HepG2 (cell line): ENCODE measurements around the gene LRPPRC. TPM values are rescaled to one million over a fixed set of nuclear protein-coding genes. Genes with fewer than 3 reads are reported as not detected.

ENCODE experiments used
- ATAC-seq: fragments of 200-7000 bp; cut with Tn5 transposase; 3 replicates; pipeline ENCODE4 v1.9.1; 2020; ENCODE audit warnings: mild to moderate bottlenecking, moderate library complexity
- BruUV-seq: library from RNA; stranded (reverse); fragments of 400-500 nt; replicated peaks from 2 replicates; lab custom pipeline; 2021; lab: Mats Ljungman, UMichigan
- CTCF ChIA-PET: fragments of 300-600 bp; formaldehyde crosslinking; extraction: SDS; loops from one replicate; lab custom pipeline; 2021; ENCODE audit warnings: low total read pairs, inconsistent platforms, low intra/inter-chr PET ratio; lab: Yijun Ruan, JAX
- POLR2A ChIA-PET: fragments of 350-600 bp; sonication (Branson Sonifier 250); formaldehyde crosslinking; loops from one replicate; lab custom pipeline; 2020; ENCODE audit warnings: antibody characterized with exemption, inconsistent platforms; lab: Yijun Ruan, JAX
- DNase-seq: peaks from one replicate; pipeline ENCODE4 v3.0.0-alpha.2; 2015; ENCODE audit warnings: low spot score
- FAIRE-seq: peaks from 3 replicates; lab custom pipeline; 2011; peaks lifted over from hg19 to GRCh38; lab: Jason Lieb, UNC
- H2AFZ ChIP-seq: one replicate; pipeline ENCODE4 v1.6.1; 2011; ENCODE audit warnings: low read length, inconsistent platforms
- H3K27ac ChIP-seq: fragments of 300-600 bp; 3 replicates; pipeline ENCODE4 v1.8.0; 2011; ENCODE audit warnings: mixed run types, mild to moderate bottlenecking, mixed read lengths, low read length, inconsistent platforms; ENCODE audit not compliant: insufficient read depth; ENCODE audit errors: extremely low read length
- H3K27me3 ChIP-seq, 2 experiments: fragments of 200-600 bp in 1 of 2; 2 replicates in 1 of 2; 3 replicates in 1 of 2; pipeline versions ENCODE4 v1.6.0 to v1.8.0; 2011; ENCODE audit warnings: low read length in 2 of 2, mild to moderate bottlenecking in 2 of 2, moderate library complexity in 2 of 2, inconsistent platforms in 1 of 2; ENCODE audit not compliant: insufficient read depth in 2 of 2, control insufficient read depth in 1 of 2
- H3K36me3 ChIP-seq, 2 experiments: fragments of 200-600 bp in 1 of 2; replicated peaks in 1 of 2; 2 replicates in 1 of 2; 3 replicates in 1 of 2; pipeline versions ENCODE4 v1.5.1 to v1.8.0; 2011; ENCODE audit warnings: low read length in 2 of 2, inconsistent platforms in 1 of 2; ENCODE audit not compliant: insufficient read depth in 2 of 2, control insufficient read depth in 1 of 2
- H3K4me1 ChIP-seq: 2 replicates; pipeline ENCODE4 v1.5.1; 2012; ENCODE audit warnings: low read length, inconsistent platforms; ENCODE audit not compliant: insufficient read depth
- H3K4me2 ChIP-seq: 2 replicates; pipeline ENCODE4 v1.6.0; 2011; ENCODE audit warnings: low read depth, low read length, inconsistent platforms
- H3K4me3 ChIP-seq, 3 experiments: fragments of 200-600 bp in 1 of 3; sonication (generic), shearing (Covaris generic) in 1 of 3; replicated peaks in 1 of 3; 2 replicates each; pipeline ENCODE4 v1.5.1; 2011 to 2016; ENCODE audit warnings: low read length in 3 of 3, inconsistent platforms in 2 of 3, low read depth in 2 of 3, mild to moderate bottlenecking in 2 of 3, control low read depth in 1 of 3, mixed read lengths in 1 of 3; ENCODE audit not compliant: insufficient read depth in 1 of 3
- H3K79me2 ChIP-seq: one replicate; pipeline ENCODE4 v1.6.1; 2011; ENCODE audit warnings: low read length, inconsistent platforms; ENCODE audit not compliant: insufficient read depth
- H3K9ac ChIP-seq: 2 replicates; pipeline ENCODE4 v1.6.0; 2011; ENCODE audit warnings: mild to moderate bottlenecking, low read depth, low read length, inconsistent platforms; ENCODE audit not compliant: insufficient read depth
- H3K9me3 ChIP-seq: 2 replicates; pipeline ENCODE4 v1.5.1; 2012; ENCODE audit warnings: mild to moderate bottlenecking, low read length
- H4K20me1 ChIP-seq: 2 replicates; pipeline ENCODE4 v1.6.0; 2011; ENCODE audit warnings: inconsistent platforms, mild to moderate bottlenecking, low read length, moderate library complexity; ENCODE audit not compliant: insufficient read depth
- RBM22 ChIP-seq: fragments of 200-400 bp; formaldehyde crosslinking; optimal IDR thresholded peaks from 2 replicates; pipeline ENCODE3; 2017; ENCODE audit warnings: mild to moderate bottlenecking, low read length, moderate library complexity
- WGBS: methylation state at CpG from one replicate; pipeline ENCODE4 v1.1.6; 2017; ENCODE audit warnings: low lambda C conversion rate; 5-methylcytosine and 5-hydroxymethylcytosine counted together
- in situ Hi-C: cut with HindIII; loops from 2 replicates; pipeline ENCODE4 v1.10.0; 2017; ENCODE audit warnings: low pct_unique_long_range_greater_than_20kb; ENCODE audit not compliant: extremely low pct_ligation_motif_present
- intact Hi-C: fragments of 100-400 bp; cut with micrococcal nuclease; formaldehyde crosslinking; loops from one replicate; pipeline ENCODE4 v1.10.0; 2022; ENCODE audit not compliant: unreplicated experiment
- polyA plus RNA-seq, 8 experiments: library from polyadenylated mRNA; depleted of rRNA in 3 of 8; stranded (reverse) in 7 of 8; unstranded in 1 of 8; fragments of >200 nt; fragmentation: Illumina TruSeq in 4 of 8; extraction: Trizol in 4 of 8; gene quantifications; 2 replicates each; pipeline versions ENCODE4 v1.2.1 to v1.2.3, GENCODE V29; 2011 to 2016; ENCODE audit warnings: low read depth in 4 of 8, missing spikeins in 1 of 8, mixed read lengths in 1 of 8; ENCODE audit not compliant: insufficient read depth in 1 of 8
- total RNA-seq, 5 experiments: library from RNA; depleted of rRNA; stranded (reverse); fragments of >200 nt; fragmentation: Illumina TruSeq; extraction: Trizol; gene quantifications; 2 replicates each; pipeline ENCODE4 v1.2.3, GENCODE V29; 2016; ENCODE audit warnings: low read depth in 1 of 5
- TF ChIP-seq, protein P1 (sequence below), 2 experiments: fragments of 450-650 bp in 1 of 2; sonication (generic) in 1 of 2; formaldehyde crosslinking in 1 of 2; IDR thresholded peaks; 2 replicates each; pipeline versions ENCODE4 v1.6.1 to v1.8.0; 2016 to 2022; ENCODE audit warnings: antibody characterized with exemption in 1 of 2, mild to moderate bottlenecking in 1 of 2, missing genetic modification reagents in 1 of 2

Gene LRPPRC
- total and polyA plus RNA-seq, 2 of the 13 experiments (the other 11 are each of a cell fraction or from before 2014, with no cell fraction given): 117 to 167 TPM

DNA sequence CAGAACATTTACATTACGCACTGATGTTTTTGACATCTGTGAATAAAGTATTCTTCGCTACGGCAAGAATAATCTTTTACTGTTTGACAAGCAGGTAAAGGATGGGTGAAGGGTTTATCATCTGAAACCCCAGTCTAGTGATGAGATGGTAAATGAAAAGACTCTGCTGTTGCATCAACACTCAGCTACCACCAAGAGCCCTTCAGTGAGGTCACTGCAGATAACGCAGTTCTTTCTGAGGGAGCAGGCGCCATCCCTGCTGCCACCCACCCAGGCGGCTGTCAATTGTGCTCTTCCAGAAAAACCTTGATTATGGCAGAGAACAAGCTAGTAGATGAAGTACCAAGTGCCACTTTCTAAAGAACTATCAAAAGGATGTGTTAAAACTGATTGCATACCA, 98.3 kb downstream of the LRPPRC start:
- Histone ChIP-seq H3K4me3 (no peak overlapping the region), H3K36me3 (peaks cover 19 to 82% of the 10 kb centered on the region in 2 experiments), H3K4me1 (no peaks in the 10 kb centered on the region), H2AFZ (no peak overlapping the region), H3K27ac (no peak overlapping the region), H3K9ac (no peak overlapping the region), H3K79me2 (no peaks in the 10 kb centered on the region), H3K4me2 (no peak overlapping the region), H4K20me1 (no peaks in the 10 kb centered on the region), H3K27me3 (no peaks in the 10 kb centered on the region), H3K9me3 (no peaks in the 10 kb centered on the region)
- ATAC-seq (no peak), DNase-seq (no peak), FAIRE-seq (no peak)
- in situ Hi-C loops (no loop called here), intact Hi-C loops (no loop called here)
- WGBS: 96% methylated on average over 6 of the region's 6 CpGs
- POLR2A ChIA-PET: no interaction called here
- CTCF ChIA-PET: interaction anchor here (1.4 kb wide), 1 partner anchor 19 kb away, joined by 4 read pairs; no protein-coding TSS in a partner anchor
- TF ChIP-seq, protein P1, sequence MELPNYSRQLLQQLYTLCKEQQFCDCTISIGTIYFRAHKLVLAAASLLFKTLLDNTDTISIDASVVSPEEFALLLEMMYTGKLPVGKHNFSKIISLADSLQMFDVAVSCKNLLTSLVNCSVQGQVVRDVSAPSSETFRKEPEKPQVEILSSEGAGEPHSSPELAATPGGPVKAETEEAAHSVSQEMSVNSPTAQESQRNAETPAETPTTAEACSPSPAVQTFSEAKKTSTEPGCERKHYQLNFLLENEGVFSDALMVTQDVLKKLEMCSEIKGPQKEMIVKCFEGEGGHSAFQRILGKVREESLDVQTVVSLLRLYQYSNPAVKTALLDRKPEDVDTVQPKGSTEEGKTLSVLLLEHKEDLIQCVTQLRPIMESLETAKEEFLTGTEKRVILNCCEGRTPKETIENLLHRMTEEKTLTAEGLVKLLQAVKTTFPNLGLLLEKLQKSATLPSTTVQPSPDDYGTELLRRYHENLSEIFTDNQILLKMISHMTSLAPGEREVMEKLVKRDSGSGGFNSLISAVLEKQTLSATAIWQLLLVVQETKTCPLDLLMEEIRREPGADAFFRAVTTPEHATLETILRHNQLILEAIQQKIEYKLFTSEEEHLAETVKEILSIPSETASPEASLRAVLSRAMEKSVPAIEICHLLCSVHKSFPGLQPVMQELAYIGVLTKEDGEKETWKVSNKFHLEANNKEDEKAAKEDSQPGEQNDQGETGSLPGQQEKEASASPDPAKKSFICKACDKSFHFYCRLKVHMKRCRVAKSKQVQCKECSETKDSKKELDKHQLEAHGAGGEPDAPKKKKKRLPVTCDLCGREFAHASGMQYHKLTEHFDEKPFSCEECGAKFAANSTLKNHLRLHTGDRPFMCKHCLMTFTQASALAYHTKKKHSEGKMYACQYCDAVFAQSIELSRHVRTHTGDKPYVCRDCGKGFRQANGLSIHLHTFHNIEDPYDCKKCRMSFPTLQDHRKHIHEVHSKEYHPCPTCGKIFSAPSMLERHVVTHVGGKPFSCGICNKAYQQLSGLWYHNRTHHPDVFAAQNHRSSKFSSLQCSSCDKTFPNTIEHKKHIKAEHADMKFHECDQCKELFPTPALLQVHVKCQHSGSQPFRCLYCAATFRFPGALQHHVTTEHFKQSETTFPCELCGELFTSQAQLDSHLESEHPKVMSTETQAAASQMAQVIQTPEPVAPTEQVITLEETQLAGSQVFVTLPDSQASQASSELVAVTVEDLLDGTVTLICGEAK (IDR thresholded peaks at IDR 0.05): no peak
- TF ChIP-seq, protein P1 (CRISPR knock-in tag; IDR thresholded peaks at IDR 0.05): no peak
- peak; percentile 71 for TF ChIP-seq RBM22
- BruUV-seq: no TSS peak
